ENCODE results near the gene PIP5K1B. TPM values are rescaled to one million over a fixed set of nuclear protein-coding genes. Genes with fewer than 3 reads are reported as not detected.

The PIP5K1B gene
- total RNA-seq, 2 experiments from 2014 or later, result 3.8 to 10.7 TPM

DNA sequence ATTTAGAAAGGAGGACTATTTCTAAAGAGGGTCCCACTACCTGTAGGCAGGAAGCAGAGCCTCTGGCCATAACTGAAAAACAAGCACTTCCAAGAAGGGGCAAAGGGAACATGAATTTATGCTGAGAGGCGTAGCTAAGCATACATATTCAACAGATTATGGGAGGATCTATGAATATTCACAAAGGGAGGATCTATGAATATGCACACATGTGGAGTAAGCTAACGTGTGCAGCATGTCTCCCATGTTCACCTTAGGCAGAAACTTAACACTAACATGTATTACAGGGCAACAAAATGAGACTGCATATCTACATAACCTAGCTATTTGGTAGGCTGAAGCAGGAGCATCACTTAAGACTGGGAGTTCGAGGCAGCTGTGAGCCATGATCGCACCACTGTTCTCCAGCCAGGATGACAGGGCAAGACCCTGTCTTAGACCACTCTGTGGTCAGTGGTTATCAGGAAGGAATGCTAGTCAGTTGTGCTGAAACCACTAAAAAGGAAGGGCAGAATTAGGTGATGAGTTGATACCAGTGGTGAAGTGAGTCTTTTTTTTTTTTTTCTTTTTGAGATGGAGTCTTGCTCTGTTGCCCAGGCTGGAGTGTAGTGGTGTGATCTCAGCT, 351.3 kb downstream of the PIP5K1B start:
- Histone ChIP-seq H3K36me3 (ENCODE audit: insufficient read depth, low read length) (peaks cover 42% of the 10 kb centered on the region), H4K20me1 (ENCODE audit: insufficient read depth, low read length) (no peaks in the 10 kb centered on the region), H3K4me2 (ENCODE audit: low read length) (no peak overlapping the region), H3K9me3 (ENCODE audit: low read length) (no peaks in the 10 kb centered on the region), H3K79me2 (ENCODE audit: insufficient read depth, low read depth, low read length) (no peaks in the 10 kb centered on the region), H2AFZ (ENCODE audit: low read length) (no peak overlapping the region), H3K4me3 (ENCODE audit: low read depth, low read length, poor library complexity, severe bottlenecking) (no peak overlapping the region), H3K4me1 (ENCODE audit: insufficient read depth, low read length, poor library complexity, severe bottlenecking) (no peaks in the 10 kb centered on the region), H3K9me2 (ENCODE audit: insufficient read depth, low read length) (no peaks in the 10 kb centered on the region), H3K27ac (ENCODE audit: low read depth, low read length, poor library complexity, severe bottlenecking) (no peak overlapping the region)
- no TSS peak for BruUV-seq (replicated peaks)
- CTCF ChIA-PET (ENCODE audit: unreplicated experiment), result no interaction called here
- POLR2A ChIA-PET, result interaction anchor here (1.2 to 2.0 kb wide), 2 partner anchors 135 to 139 kb away, joined by 3 to 6 read pairs; no protein-coding TSS in a partner anchor
- no peak for TF ChIP-seq EZH2phosphoT487 (IDR thresholded peaks at IDR 0.05; ENCODE audit: borderline replicate concordance, low read depth, low read length)
- TF ChIP-seq CTCF (conservative IDR thresholded peaks at IDR 0.05; ENCODE audit: low read length), result no peak
- DNase-seq (ENCODE audit: low spot score), result no peak
- intact Hi-C loops (cut with micrococcal nuclease; ENCODE audit: unreplicated experiment), result no loop called here

DNA sequence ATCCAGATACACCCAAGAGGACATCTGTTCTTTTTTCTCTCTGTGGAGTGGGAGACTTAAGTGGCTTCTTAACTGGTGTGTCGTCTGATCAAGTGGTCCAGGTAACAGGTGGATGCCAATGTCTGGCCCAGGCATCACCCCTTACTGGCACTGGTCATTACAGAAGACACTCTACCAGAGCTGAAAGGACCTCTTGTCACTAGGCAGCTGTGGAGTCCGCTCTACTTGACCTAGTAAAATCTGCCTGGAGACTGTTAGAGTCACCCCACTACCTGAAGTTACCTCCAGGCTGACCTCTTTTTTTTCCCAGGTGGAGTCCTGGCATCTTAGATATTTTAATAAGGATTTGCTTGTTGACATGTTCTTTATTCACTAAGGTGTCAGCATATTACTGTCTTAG, 353.1 kb downstream of the PIP5K1B start:
- no peak for TF ChIP-seq CTCF (conservative IDR thresholded peaks at IDR 0.05; ENCODE audit: low read length)
- no peak for TF ChIP-seq EZH2phosphoT487 (IDR thresholded peaks at IDR 0.05; ENCODE audit: borderline replicate concordance, low read depth, low read length)
- BruUV-seq (replicated peaks), result no TSS peak
- no peaks in the 10 kb centered on the region for H3K79me2 ChIP-seq (ENCODE audit: insufficient read depth, low read depth, low read length)
- no peaks in the 10 kb centered on the region for H3K9me2 ChIP-seq (ENCODE audit: insufficient read depth, low read length)
- intact Hi-C loops (cut with micrococcal nuclease; ENCODE audit: unreplicated experiment), result no loop called here
- no peaks in the 10 kb centered on the region for H3K4me1 ChIP-seq (ENCODE audit: insufficient read depth, low read length, poor library complexity, severe bottlenecking)
- DNase-seq (ENCODE audit: low spot score), result no peak
- no peak overlapping the region for H2AFZ ChIP-seq (ENCODE audit: low read length)
- no peak overlapping the region for H3K4me2 ChIP-seq (ENCODE audit: low read length)
- no peaks in the 10 kb centered on the region for H3K9me3 ChIP-seq (ENCODE audit: low read length)
- H4K20me1 ChIP-seq (ENCODE audit: insufficient read depth, low read length), result no peaks in the 10 kb centered on the region
- peaks cover 46% of the 10 kb centered on the region for H3K36me3 ChIP-seq (ENCODE audit: insufficient read depth, low read length)
- H3K27ac ChIP-seq (ENCODE audit: low read depth, low read length, poor library complexity, severe bottlenecking), result no peak overlapping the region
- no peak overlapping the region for H3K4me3 ChIP-seq (ENCODE audit: low read depth, low read length, poor library complexity, severe bottlenecking)
- ChIA-PET POLR2A (interaction anchor here (1.0 kb wide), 1 partner anchor 137 kb away, joined by 3 read pairs; no protein-coding TSS in a partner anchor), CTCF (ENCODE audit: unreplicated experiment) (no interaction called here)

Small RNA genes within 50 kb of the gene (small RNA-seq; reads per million reads assigned to genes)
- gene RNU6-820P, result not detected

Other genes with a start within 250 kb of the PIP5K1B start
- not detected in 2 replicates for gene TMEM252, start 164.4 kb upstream of the PIP5K1B start, total RNA-seq (2014; rRNA removed; shearing (Covaris generic))
- gene TMEM252, start 164.4 kb upstream of the PIP5K1B start, total RNA-seq (2022), result not detected in 2 replicates

Data from OCI-LY7 (cell line).